Measurements from ENCODE around the gene CDNF. TPM values are rescaled to one million over a fixed set of nuclear protein-coding genes. Genes with fewer than 3 reads are reported as not detected.
A peak's percentile ranks its signal among the peaks of the same experiment; 100 is the strongest.

The CDNF gene
- total RNA-seq, 1 experiment from 2014 or later = not detected

DNA sequence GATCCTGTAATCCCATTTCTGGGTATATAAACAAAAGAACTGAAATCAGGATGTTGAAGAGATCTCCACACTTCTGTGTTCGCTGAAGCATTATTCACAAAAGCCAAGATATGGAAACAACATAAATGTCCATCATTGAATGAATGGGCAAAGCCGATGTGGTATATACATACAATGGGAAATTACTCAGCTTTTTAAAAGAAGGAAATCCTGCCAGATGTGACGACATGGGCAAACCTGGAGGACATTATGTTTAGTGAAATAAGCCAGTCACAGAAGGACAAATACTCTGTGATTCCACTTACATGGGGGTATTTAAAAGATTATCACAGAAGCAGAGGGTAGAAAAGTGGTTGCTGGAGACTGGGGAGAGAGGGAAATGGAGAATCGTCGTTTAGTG is 39.2 kb downstream of the CDNF start:
- DNase-seq (ENCODE audit: low read depth) = no peak

DNA sequence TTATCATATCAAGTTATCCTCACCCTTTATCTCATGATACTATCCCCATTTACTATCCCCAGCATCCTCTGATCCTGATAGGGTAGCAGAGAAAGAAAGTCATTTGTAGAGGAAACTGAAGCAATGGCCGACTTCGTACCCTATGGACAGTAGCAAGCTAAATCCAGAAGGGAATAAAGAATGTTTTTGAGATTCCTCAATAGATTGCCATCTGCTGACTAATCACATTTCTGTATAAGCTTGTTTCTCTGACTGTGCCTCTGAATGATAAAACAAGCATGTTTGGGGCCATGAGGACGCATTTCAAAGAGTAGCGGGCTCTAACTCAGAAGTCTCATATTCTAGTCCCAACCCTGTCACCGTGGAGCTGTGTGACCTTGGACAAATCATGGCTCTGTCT is 49.9 kb downstream of the CDNF start:
- no peak for DNase-seq (ENCODE audit: low read depth)

DNA sequence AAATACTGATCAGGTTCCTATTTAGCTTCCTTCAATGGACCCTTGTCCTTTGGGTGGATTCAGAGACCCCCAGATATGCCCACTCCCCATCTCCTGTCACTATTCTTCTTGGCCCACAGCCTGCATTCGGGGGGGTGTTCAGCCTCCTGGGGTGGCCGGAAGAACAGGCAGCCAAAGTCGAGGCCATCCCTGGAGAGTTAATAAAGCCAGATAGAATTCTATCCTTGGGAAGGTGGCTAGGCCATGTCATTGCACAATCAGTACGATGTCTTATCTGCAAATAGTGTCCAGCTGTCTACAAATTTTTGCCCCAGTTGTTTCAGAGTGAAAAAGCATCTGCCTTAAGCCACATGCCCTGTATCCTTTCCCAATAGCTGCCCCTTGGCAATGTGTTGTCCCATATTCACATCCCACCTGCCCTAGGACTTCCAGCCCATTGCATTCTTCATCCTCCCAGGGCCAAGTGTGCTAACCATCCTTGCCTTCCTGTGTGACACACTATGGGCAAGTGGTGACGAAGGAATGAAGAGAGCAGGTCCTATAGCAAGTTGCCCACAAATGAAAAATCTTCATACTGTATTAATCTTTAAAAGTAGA is 53.3 kb downstream of the CDNF start:
- no peak for DNase-seq (ENCODE audit: low read depth)

DNA sequence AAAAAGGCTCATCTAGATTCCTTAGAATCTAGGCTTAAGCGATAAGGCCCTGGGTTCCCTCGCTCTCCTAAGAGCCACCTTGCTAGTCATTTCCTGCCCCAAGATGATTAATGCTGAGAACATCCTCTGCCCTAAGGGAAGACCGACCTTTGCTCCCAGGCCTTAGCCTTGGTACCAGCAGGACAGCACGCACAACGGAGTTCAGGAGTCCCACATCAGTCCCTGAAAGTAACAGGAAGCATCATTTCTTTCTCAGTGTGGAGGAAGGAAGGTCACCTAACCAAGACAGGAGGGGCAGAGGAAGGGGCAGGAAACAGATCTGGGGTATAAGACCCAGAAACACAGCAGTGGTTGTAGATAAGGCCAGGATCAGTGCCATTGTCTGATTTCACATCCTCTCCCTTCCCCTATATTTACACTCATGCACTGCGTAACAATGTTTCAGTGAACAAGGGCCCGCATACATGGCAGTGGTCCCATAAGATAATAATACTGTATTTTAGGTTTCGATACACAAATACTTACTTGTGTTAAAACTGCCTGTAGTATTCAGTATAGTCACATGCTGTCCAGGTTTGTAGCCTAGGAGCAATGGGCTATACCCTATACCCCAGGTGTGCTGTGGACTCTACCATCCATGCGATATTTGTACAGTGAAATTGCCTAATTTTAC is 55.0 kb downstream of the CDNF start:
- peak; percentile 93 for DNase-seq (ENCODE audit: low read depth)

GRCh38 chr10:14781763-14782162 is 56.1 kb downstream of the CDNF start:
- DNase-seq (ENCODE audit: low read depth) = peak; percentile 8

GRCh38 chr10:14779001-14779651 is 58.7 kb downstream of the CDNF start:
- peak; percentile 74 for DNase-seq (ENCODE audit: low read depth)

GRCh38 chr10:14776546-14776945 is 61.3 kb downstream of the CDNF start:
- no peak for DNase-seq (ENCODE audit: low read depth)

DNA sequence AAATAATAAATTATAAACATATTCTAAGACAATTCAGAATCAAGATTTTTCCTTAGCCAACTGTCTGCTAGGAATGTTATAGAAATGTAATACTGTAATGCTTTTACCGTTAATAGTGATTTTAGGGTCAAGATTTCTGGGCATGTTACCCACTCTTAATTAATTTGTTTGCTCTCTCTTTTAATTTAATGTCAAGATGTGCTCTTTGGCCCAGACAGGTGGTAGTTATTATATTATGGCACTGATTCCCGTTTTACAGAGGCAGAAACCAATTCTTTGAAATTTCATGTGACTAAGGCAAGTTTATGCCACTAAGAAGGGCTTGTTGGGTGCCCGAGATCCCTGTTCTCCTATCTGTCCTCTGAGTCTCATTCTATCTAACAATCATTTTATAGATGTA is 62.2 kb downstream of the CDNF start:
- DNase-seq (ENCODE audit: low read depth) = no peak

- no peak for DNase-seq (ENCODE audit: low read depth)
These were observed 63.0 kb downstream of the CDNF start, which contains the start of gene FAM107B for GRCh38 chr10:14774797-14775196. FAM107B (minus strand) TSS chr10:14774897; CDS start chr10:14774663, 234 bp downstream.

- no peak for DNase-seq (ENCODE audit: low read depth)
These were observed 63.6 kb downstream of the CDNF start for GRCh38 chr10:14774214-14774580.

- DNase-seq (ENCODE audit: low read depth) = no peak
These were observed 64.2 kb downstream of the CDNF start for GRCh38 chr10:14773551-14774213.

DNA sequence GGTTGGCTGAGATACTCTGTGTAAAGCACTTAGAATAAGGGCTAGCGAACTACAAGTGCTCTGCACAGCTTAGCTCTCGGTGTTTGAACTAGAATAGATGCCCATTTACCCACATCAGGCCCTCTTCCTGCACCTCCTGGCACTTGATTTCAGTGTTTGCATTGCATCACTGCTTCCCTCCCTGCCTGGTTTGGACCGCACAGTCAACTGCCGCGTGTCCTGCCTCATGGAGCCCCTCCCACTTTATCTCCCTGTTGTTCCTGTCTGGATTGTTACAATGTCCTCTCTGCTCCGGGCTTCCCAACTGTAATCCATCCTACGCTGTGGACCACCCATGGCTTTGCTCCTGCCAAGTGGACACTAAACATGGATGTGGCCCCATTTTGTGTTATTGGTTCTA is 65.4 kb downstream of the CDNF start:
- no peak for DNase-seq (ENCODE audit: low read depth)

DNA sequence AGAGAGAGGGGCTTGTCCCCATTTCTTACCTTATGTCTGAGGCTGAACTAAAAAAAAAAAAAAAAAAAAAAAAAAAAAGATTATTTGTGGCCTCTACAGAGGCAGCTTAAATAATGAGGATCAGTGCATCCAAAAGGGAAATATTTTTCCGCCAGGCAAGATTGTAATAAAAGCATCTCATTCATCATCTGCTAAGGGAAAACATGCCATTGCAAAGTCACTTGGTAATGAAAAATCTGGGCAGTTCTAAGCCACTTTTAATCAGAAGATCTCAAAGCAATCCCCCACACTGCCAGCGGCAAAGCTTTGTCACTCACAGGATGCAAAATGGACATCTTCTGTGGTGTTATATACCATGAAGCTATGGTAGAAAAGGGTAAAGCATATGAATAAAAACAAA is 66.9 kb downstream of the CDNF start:
- DNase-seq (ENCODE audit: low read depth) = no peak

Other genes starting within 250 kb of the CDNF start
- gene FAM107B, start 63.1 kb downstream of the CDNF start, total RNA-seq (2014; rRNA removed; shearing (Covaris generic)) = 15.0 and 18.4 TPM in 2 replicates
- 16.8 and 20.2 TPM in 2 replicates for gene HSPA14, start 269 bp upstream of the CDNF start, total RNA-seq (2014; rRNA removed; shearing (Covaris generic))
- 14.2 and 15.1 TPM in 2 replicates for gene MSANTD7, start 269 bp upstream of the CDNF start, total RNA-seq (2014; rRNA removed; shearing (Covaris generic))
- gene SUV39H2, start 40.8 kb upstream of the CDNF start, total RNA-seq (2014; rRNA removed; shearing (Covaris generic)) = 20.9 and 23.8 TPM in 2 replicates
- 6.3 and 9.7 TPM in 2 replicates for gene DCLRE1C, start 116.1 kb upstream of the CDNF start, total RNA-seq (2014; rRNA removed; shearing (Covaris generic))
- not detected in 2 replicates for gene MEIG1, start 121.4 kb upstream of the CDNF start, total RNA-seq (2014; rRNA removed; shearing (Covaris generic))
- 0.52 TPM in 1 of 2 replicates, not detected in the other for gene OLAH, start 205.9 kb upstream of the CDNF start, total RNA-seq (2014; rRNA removed; shearing (Covaris generic))